Tibial artery (tissue), 4 donors: ENCODE results near the gene PIK3R1.

Experiments
- DNase-seq, 2 donors: peaks; one replicate each; pipeline ENCODE4 v3.0.0-alpha.2; 2019
- H3K27ac ChIP-seq, 2 donors: fragments of 200-600 bp; sonication (generic) in 1 of 2; 1 replicate in 1 of 2; 2 replicates in 1 of 2; pipeline ENCODE4 v1.5.1; 2018 to 2019; ENCODE audit warnings: mild to moderate bottlenecking in 1 of 2
- H3K27me3 ChIP-seq, 2 donors: fragments of 200-600 bp; sonication (generic) in 1 of 2; one replicate each; pipeline versions ENCODE4 v1.5.1 to v1.6.0; 2016 to 2019
- H3K36me3 ChIP-seq, 3 donors: fragments of 200-600 bp; sonication (generic) in 2 of 3; one replicate each; pipeline ENCODE4 v1.5.1; 2016 to 2019; ENCODE audit warnings: mild to moderate bottlenecking in 2 of 3
- H3K4me1 ChIP-seq, 4 donors: fragments of 200-600 bp; sonication (generic) in 2 of 4; 1 replicate in 3 of 4; 2 replicates in 1 of 4; pipeline ENCODE4 v1.5.1; 2016 to 2019
- H3K4me3 ChIP-seq, 2 donors: fragments of 200-600 bp; sonication (generic) in 1 of 2; 1 replicate in 1 of 2; 2 replicates in 1 of 2; pipeline ENCODE4 v1.5.1; 2018 to 2019; ENCODE audit warnings: mild to moderate bottlenecking in 2 of 2
- H3K9me3 ChIP-seq, 3 donors: fragments of 200-600 bp; sonication (generic) in 1 of 3; one replicate each; pipeline ENCODE4 v1.5.1; 2016 to 2019
- CTCF ChIP-seq, 2 experiments: fragments of 200-600 bp in 1 of 2; fragments of 450-650 bp in 1 of 2; IDR thresholded peaks; one replicate each; pipeline ENCODE4 v1.5.1; 2017 to 2019; ENCODE audit warnings: antibody characterized with exemption in 2 of 2, mild to moderate bottlenecking in 1 of 2, moderate library complexity in 1 of 2
- intact Hi-C: fragments of 100-400 bp; cut with DNase I; formaldehyde crosslinking; loops from one replicate; pipeline ENCODE4 v1.15.0; 2023; ENCODE audit warnings: low total_unique reads

Gene PIK3R1

GRCh38 chr5:68342693-68343092, 127.1 kb downstream of the PIK3R1 start:
- H3K4me3 ChIP-seq, result no peak overlapping the region
- no peaks in the 10 kb centered on the region for H3K36me3 ChIP-seq
- H3K4me1 ChIP-seq, result peaks cover 0 to 25% (median 15%) of the 10 kb centered on the region in 4 donors
- H3K27me3 ChIP-seq, result no peaks in the 10 kb centered on the region
- H3K27ac ChIP-seq, result peak overlapping the region; percentile 81 to 82
- no peaks in the 10 kb centered on the region for H3K9me3 ChIP-seq
- no peak for TF ChIP-seq CTCF (IDR thresholded peaks at IDR 0.05)
- DNase-seq, result no peak
- intact Hi-C loops, result no loop called here

- intact Hi-C loops, result no loop called here
- peak; percentile 90 to 92 for DNase-seq
Observed at GRCh38 chr5:68343421-68343826, 127.9 kb downstream of the PIK3R1 start.

GRCh38 chr5:68344447-68345111, 129.0 kb downstream of the PIK3R1 start:
- Histone ChIP-seq H3K4me3 (no peak overlapping the region), H3K9me3 (no peaks in the 10 kb centered on the region), H3K36me3 (no peaks in the 10 kb centered on the region), H3K27me3 (no peaks in the 10 kb centered on the region), H3K27ac (peak overlapping the region; percentile 81 to 82), H3K4me1 (peaks cover 0 to 25% (median 15%) of the 10 kb centered on the region in 4 donors)
- TF ChIP-seq CTCF (IDR thresholded peaks at IDR 0.05), result no peak
- no peak for DNase-seq
- intact Hi-C loops, result no loop called here

More at GRCh38 chr5:68343421-68343826, 127.9 kb downstream of the PIK3R1 start:
- Histone ChIP-seq H3K9me3 (no peaks in the 10 kb centered on the region), H3K27me3 (no peaks in the 10 kb centered on the region), H3K4me3 (no peak overlapping the region), H3K27ac (peak overlapping the region; percentile 81 to 82), H3K4me1 (peaks cover 0 to 25% (median 15%) of the 10 kb centered on the region in 4 donors), H3K36me3 (no peaks in the 10 kb centered on the region)
- TF ChIP-seq CTCF (IDR thresholded peaks at IDR 0.05), result no peak

- peaks cover 0 to 25% (median 15%) of the 10 kb centered on the region in 4 donors for H3K4me1 ChIP-seq
- peak overlapping the region in 1 of 2 donors; percentile 81 for H3K27ac ChIP-seq
- DNase-seq, result no peak
- no peak for TF ChIP-seq CTCF (IDR thresholded peaks at IDR 0.05)
- intact Hi-C loops, result no loop called here
- H3K9me3 ChIP-seq, result no peaks in the 10 kb centered on the region
- H3K36me3 ChIP-seq, result no peaks in the 10 kb centered on the region
- H3K27me3 ChIP-seq, result no peaks in the 10 kb centered on the region
- no peak overlapping the region for H3K4me3 ChIP-seq
Observed at GRCh38 chr5:68345171-68345570, 129.6 kb downstream of the PIK3R1 start.

- intact Hi-C loops, result no loop called here
- no peaks in the 10 kb centered on the region for H3K9me3 ChIP-seq
- DNase-seq, result no peak
- no peaks in the 10 kb centered on the region for H3K36me3 ChIP-seq
- H3K27me3 ChIP-seq, result no peaks in the 10 kb centered on the region
- H3K27ac ChIP-seq, result no peak overlapping the region
- H3K4me3 ChIP-seq, result no peak overlapping the region
- no peak for TF ChIP-seq CTCF (IDR thresholded peaks at IDR 0.05)
- H3K4me1 ChIP-seq, result peaks cover 0 to 25% (median 15%) of the 10 kb centered on the region in 4 donors
Observed at GRCh38 chr5:68345582-68345981, 130.0 kb downstream of the PIK3R1 start.
